DMS 273 treated with DMSO at 0.1 percent for 48 hours (cell line): ENCODE measurements around the gene CCDC198.

Source experiments
- DNase-seq: peaks from one replicate; lab custom pipeline; 2025; lab: John Stamatoyannopoulos, UW

The CCDC198 gene, protein sequence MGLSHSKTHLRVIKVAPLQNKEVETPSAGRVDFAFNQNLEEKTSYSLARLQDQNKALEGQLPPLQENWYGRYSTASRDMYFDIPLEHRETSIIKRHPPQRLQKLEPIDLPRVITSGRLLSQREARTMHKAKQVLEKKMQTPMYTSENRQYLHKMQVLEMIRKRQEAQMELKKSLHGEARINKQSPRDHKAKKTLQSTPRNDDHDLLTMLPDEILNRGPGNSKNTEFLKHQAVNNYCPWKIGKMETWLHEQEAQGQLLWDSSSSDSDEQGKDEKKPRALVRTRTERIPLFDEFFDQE

DNA sequence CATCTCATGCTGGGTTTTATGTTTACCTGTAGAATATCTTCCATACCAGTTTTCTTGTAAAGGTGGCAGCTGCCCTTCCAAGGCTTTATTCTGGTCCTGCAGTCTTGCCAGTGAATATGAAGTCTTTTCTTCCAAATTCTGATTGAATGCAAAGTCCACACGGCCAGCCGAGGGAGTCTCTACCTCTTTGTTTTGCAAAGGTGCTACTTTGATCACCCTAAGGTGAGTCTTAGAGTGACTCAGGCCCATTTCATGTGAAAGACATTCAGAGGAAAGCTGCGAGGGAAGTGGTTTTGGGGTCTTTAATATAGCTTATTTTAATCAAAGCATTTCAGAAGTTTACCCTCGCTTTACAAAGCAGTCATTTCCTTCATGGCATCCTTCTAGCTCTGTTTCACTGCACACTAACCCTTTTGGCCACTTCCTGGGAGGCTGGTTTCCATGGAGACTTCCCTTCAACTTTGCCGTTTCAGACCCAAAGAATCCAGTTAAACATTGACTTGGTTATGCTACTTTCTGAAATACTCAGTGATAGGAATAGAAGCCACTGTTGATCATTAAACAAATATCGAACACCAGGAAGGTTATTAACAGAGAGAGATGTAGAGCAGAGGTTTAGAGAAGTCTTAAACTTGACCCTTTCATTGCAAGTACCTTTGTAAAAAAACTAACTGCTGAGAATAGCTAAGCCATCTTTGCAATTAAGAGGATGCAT lies at the start of gene CCDC198:
Gene CCDC198 (minus strand): TSS at position 391 of the 715 bp plus-strand sequence. CDS start 142 bp downstream, at position 249.
- no peak for DNase-seq

GRCh38 chr14:57533214-57533613 lies 39.6 kb upstream of the CCDC198 start:
- DNase-seq = no peak

DNA sequence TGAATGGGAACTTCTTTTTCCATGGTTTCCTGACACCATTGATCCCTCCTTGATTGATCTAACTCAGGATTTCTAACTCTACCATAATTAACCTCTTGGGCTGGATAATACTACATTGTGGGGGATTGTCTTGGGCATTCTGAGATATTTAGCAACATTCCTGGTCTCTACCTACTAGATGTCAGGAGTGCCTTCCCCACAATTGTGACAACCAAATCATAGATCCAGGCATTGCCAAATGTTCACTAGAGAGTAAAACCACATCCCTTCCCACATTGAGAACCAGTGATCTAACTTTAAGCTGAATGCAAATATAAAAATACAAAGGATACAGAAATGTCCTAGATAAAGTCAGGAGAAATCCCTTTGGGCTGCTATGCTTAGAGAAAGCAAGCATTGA lies 36.9 kb upstream of the CCDC198 start:
- no peak for DNase-seq

GRCh38 chr14:57526942-57527341 lies 33.3 kb upstream of the CCDC198 start:
- no peak for DNase-seq

DNA sequence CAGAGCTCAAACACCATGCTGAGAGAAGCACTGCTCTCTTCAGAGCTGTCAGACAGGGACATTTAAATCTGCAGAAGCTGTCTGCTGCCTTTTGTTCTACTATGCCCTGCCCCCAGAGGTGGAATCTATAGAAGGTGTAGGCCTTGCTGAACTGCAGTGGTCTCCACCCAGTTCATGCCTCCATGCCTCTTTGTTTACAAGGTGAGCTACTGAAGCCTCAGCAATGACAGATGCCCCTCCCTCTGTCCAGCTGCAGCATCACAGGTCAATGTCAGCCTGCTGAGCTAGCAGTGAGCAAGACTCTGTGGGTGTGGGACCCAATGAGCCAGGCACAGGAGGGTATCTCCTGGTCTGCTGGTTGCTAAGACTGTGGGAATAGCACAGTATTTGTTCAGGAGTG lies 25.4 kb upstream of the CCDC198 start:
- no peak for DNase-seq

DNA sequence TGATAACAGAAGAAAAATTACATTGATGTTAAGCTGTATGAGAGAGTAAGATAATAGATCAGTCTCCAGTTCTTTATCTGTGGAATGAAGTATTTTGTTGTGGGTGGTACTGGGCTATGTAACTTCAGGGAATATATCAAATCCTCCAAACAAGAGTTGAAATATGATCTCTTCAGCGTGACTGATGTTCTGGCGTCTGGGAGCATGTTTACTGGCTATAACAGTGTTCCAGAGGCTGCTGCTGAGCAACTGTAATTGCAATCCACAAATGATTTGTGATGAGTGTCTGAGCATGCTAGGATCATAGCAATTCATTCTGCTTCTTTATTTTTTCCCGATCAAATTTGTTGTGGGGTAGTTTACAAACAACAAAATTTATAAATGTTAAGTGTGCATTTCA lies 18.6 kb upstream of the CCDC198 start:
- peak; percentile 38 for DNase-seq

DNA sequence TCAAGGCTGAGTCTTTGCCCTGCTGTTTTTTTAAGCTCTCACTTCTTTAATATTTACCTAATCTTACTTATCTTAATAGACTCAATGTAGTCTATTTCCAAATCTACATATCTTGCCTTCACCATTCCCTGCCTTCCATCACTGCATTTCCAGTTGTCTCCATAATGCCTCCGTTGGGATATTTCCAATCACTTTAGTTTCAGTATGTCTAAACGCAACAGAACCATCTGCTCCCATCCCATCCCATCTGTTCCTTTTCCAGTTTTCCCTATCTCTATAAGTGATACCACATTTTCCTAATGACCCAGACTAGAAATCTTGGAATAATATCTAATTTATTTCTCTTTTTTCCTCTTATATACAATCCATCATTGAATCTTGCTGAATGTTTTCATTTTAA lies 15.1 kb upstream of the CCDC198 start:
- peak; percentile 71 for DNase-seq

DNA sequence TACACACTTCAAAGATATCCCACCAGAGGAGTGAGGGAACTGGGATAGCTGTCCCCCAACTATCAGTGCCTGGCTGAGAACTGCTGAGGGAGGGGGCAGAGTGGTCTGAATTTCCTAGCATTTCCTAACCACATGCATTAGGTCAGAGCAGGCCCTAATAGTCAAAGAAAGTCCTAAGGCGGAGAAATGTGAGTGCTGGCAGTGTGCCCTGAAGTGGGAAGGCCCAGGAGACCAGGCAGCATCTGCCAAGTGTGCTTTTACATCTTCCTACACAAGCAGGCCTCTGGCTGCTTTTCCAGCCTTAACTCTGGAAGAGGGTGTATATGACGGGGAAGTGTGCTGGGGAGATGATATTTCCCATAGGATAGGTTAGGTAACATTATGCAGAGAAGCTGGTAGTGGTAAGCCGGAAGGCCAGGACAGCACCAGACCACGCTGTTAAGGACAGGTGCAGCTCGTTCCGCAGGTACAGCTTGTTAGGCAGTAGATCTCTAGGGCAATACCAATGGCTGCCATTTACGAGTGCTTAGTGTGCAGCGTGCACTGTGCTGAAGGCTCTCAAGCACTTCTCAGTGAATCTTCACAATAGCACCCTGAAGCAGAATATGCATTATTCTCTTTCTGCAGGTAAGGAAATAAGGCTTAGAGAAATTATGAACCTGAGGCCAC lies 9.1 kb upstream of the CCDC198 start:
- peak; percentile 50 for DNase-seq

- DNase-seq = no peak
These were observed 7.4 kb upstream of the CCDC198 start for GRCh38 chr14:57501039-57501557.

GRCh38 chr14:57498659-57499058 lies 5.0 kb upstream of the CCDC198 start:
- no peak for DNase-seq

GRCh38 chr14:57498035-57498434 lies 4.4 kb upstream of the CCDC198 start:
- DNase-seq = no peak

DNA sequence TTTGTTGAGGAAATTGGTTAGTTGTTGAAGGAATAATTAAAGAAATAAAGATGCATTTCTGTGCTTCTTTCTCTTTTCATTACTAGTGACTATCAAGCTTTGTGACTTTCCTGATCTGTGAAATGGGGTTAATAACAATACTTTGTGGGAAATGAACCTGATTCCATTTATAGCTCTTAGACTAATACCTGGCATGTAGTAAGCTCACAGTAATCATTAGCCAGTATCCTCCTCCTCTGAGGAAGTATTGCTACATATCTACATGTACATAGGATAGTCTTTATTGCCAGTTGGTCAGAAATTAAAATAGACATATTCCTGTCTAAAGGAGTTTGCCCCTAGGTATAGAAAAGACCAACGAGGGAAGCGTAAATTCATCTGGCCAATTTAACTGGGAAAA lies 1.8 kb upstream of the CCDC198 start:
- no peak for DNase-seq

GRCh38 chr14:57492859-57493258 lies 798 bp downstream of the CCDC198 start:
- no peak for DNase-seq

DNA sequence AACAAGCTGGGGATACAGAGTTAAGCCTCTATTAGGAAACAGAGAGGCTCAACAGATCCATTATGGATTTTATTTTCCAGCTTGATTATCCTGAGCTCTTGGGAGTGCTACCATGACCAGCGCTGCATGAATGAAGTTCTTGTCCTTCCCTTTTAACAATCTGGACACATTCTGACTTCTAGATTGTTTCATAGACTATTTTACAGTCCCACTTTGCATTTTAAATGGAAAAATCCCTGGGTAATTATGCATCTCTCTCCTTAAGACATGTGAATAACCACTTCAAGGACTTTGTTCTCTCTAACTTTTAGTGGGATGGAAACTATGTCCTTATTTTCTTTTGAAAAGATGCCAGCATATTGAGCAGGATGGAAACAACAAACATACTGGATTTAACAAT lies 2.0 kb downstream of the CCDC198 start:
- DNase-seq = no peak

GRCh38 chr14:57487771-57488170 lies 5.9 kb downstream of the CCDC198 start:
- DNase-seq = no peak

DNA sequence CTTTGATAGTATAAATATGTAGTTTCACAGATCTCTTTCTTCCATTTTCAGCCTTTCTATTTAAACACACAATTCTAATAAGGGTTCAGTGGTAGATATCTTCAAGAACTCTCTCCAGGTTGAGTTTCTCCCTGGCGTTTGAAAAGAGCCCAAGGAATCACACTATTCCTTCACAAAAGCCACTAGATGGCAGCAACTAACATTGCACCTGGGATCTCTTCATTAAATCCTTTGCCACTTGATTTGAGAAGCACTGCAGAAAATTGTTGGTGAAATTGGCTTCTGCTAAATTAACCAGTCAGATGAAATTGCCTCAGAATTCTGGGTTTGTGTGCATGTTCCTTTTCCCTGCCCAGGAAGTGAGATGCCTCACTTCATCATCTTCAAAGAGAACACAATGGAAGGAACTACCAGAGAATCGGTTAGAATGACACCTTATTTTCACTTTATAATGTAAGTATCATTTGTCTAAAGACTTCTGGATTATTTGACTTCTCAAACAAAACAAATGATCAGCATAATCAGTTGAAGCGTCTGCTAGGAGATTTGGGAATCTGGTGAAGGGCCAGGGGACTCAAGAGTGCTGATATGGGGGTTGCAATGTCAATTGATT lies 6.8 kb downstream of the CCDC198 start:
- DNase-seq = peak; percentile 17

GRCh38 chr14:57485635-57486034 lies 8.0 kb downstream of the CCDC198 start:
- DNase-seq = no peak

GRCh38 chr14:57482120-57482519 lies 11.5 kb downstream of the CCDC198 start:
- DNase-seq = no peak

- DNase-seq = no peak
These were observed 13.6 kb downstream of the CCDC198 start for GRCh38 chr14:57480051-57480450.

DNA sequence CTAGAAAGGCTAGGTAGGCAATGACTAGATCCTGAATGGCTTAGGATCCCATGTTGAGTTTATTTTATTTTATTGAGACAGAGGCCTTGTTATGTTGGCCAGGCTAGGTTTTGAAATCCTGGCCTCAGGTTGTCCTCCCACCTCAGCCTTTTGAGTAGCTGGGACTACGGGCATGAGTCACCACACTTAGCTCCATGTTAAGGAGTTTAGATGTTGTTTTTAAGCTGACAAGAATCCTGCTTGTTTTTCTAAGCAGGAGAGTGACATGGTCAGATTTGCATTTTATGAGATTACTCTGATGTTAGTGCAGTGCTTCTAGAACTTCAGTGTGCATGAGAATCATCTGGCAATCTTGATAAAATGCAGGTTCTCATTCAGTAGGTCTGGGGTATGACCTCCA lies 14.5 kb downstream of the CCDC198 start:
- no peak for DNase-seq

- DNase-seq = no peak
These were observed 15.6 kb downstream of the CCDC198 start for GRCh38 chr14:57478050-57478449.

- no peak for DNase-seq
These were observed 22.7 kb downstream of the CCDC198 start for GRCh38 chr14:57470909-57471308.
